HG02870 (cell line): ENCODE measurements around the gene ADAMTS2.
"Not testable (repeated sequence)": the region's sequence is repeated elsewhere in the genome, so short reads cannot be mapped to it uniquely, and the experiment has no call there.

Experiments
- ATAC-seq: cut with Tn5 transposase; IDR thresholded peaks from one replicate; pipeline ENCODE4 v1.9.1; 2021; ENCODE audit warnings: mild to moderate bottlenecking, moderate library complexity; ENCODE audit not compliant: unreplicated experiment

The ADAMTS2 gene

DNA sequence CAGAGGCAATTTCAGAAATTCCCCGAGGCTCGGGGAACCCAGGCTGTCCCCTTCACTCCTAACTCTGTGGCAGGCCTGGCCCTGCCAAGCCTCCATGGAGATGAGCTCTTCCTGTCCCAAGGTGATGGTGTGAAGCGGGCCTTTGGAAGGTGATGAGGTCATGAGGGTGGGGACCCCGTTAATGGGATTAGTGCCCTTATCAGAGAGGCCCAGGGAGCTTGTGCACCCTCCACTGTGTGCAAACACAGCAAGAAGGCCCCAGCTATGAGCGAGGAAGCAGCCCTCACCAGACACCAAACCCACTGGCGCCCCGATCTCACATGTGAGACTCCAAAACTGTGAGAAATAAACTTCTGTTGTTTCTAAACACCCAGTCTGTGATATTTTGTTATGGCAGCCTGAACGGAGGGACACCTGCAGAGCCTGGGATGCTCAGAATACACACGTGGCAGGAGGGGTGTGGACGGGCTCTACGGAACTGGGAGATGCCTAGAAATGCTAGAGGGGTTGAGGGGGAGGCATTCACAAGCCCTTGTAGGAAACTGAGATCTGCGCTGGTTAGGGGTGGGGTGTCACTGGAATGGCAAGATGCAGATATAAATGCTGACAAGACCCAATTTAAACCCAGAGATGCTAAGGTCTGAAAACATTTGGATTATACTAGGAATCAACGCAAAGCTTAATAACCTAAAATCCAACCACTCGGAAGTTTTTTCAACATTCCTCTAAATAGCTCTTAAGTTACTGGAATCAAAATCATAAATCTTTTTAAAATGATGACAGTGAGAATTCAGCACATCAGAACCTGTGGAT is 46.9 kb downstream of the ADAMTS2 start:
- no peak for ATAC-seq

DNA sequence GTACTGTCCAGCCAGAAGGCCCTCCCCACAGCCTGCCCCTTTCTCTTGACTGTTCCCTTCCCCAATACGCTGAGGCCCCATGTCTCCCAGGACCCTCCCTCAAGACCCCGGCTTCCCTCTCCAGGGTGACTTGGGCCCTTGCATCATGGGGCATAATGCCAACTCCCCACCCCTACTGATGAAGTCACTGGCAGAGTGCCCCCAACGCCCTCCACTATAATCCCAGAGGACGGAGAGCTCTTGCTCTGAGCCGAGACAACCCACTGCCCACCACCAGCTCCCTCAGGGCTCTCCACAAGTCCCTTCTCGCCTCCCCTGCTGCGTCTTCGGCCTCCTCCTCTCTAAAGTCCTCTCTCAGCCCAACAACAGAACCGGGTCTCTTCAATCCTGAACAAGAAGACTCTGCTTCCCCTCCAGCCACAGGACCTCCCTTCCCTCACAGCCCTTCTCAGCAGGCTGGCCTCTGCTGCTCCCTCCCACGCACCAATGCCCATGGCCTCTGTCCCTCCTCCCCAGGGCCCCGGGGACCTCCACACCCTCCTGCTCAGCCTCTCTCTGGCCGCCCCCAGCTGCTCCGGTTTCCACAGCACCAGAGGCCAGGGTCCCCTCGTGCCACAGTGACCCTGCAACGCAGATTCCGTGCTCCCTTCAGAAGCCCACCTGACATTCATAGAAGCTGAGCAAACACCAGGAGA is 47.6 kb downstream of the ADAMTS2 start:
- no peak for ATAC-seq

DNA sequence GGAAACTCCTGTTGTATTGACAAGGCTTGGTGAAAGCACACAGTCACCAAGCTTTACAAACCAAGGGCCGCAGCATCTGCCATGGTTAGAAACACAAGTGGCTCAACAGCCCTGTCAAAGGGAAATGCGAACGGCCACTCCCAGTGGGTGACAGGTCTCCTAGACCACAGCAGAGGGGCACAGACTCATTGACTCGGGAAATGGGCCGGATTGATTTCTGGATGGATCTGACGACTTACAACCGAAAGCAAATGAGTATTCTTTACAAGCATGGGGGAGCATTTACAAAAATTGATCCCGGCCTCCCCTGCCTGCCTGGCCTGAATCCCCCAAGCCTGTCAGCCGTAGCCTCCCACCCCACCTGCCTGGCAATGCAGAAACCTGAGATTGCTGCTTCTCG is 48.2 kb downstream of the ADAMTS2 start:
- ATAC-seq: no peak

GRCh38 chr5:179296150-179296821 is 49.0 kb downstream of the ADAMTS2 start:
- no peak for ATAC-seq

GRCh38 chr5:179295778-179296149 is 49.5 kb downstream of the ADAMTS2 start:
- ATAC-seq: no peak

- no peak for ATAC-seq
These were observed 50.1 kb downstream of the ADAMTS2 start for GRCh38 chr5:179294891-179295777.

DNA sequence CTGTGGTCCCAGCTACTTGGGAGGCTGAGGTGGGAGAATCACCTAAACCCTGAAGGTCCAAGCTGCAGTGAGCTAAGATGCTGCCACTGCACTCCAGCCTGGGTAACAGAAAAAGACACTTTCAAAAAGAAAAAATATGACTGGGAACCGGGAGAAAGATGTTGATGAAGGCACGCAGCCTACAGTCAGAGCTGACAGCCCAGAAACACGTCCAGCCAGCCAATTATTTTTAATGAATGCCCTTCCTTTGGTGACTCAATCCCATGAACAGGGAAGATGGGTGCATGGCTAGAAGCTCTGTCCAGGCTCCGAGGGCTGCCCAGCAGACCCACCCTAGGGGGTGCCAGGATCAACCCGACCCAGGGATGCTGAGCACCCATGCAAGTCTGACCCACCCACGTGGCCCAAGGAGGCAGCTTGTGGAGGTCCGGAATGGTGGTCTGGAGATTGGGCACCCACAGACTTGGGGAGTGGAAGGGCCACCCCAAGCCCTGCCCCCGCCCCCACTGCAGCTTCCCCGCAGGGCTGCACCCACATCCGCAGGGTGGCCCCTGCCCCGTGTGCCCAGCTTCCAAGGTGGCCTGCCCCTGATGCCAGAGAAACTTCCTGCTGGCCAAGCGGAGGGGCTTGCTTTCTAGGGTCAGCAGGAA is 51.0 kb downstream of the ADAMTS2 start:
- no peak for ATAC-seq

DNA sequence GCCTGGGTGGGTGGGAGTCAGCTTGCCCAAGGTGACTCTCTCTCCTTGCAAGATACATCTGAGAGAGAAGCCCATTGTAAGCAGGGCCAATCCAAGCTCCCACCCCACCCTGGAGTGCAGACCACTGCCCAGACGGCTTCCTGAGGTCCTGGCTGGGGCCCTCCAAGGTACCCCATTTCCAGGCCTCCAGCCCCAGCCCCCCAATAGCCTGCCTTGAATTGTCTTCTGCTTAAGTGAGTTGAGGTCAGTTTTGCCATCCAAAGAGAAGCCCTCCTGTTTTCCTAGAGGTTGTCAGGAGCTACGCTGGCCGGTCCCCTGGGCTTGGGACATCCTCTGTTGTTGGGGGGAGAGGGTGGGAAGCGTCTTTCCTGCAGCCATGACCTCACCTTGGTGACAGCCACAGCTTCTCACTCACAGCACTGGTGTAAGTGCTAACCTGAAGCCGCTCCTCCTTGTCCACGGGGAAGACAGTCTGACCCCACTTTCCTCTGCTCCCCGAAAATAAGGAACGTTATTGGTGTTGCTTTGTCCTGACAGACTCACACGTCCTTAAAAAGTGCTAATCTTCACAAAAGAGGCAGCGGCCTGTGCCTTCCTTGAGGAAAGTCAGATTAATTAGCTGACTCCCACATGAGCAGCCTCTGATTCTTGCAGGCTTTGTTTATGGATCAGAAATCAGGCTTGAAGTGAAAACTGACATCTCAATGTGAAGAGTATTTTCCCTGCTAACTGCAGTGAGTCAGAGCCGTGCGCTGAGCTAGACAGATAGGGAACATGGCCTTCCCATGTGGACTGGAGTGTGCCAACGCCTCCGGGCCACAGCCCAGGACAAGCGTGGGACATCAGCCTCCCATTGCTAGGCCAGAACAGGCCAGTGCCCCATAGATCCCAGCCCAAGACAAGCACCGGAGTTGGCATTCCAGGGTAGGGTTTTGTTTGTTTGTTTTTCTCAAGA is 52.3 kb downstream of the ADAMTS2 start:
- ATAC-seq: no peak

- no peak for ATAC-seq
These were observed 53.1 kb downstream of the ADAMTS2 start for GRCh38 chr5:179292202-179292601.

- ATAC-seq: no peak
These were observed 54.4 kb downstream of the ADAMTS2 start for GRCh38 chr5:179290681-179291540.

GRCh38 chr5:179289756-179290385 is 55.4 kb downstream of the ADAMTS2 start:
- ATAC-seq: no peak

DNA sequence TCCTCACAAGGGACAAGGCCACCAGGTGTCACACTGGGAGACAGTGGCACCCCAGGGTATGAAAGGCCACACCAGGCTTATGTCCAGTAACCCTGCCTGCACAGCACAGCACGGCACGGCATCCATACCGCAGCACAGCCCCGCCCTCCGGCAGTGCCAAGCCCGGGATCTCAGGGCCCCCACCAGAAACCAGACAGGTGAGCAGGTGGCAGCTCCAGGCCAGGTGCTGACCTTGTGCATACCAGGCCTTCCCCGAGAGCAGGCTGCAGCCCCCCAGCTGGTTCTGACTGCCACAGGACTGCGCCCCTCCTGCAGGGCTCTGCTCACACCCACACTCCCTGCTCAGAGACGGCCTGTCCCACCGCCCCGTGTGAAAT is 56.5 kb downstream of the ADAMTS2 start:
- no peak for ATAC-seq

DNA sequence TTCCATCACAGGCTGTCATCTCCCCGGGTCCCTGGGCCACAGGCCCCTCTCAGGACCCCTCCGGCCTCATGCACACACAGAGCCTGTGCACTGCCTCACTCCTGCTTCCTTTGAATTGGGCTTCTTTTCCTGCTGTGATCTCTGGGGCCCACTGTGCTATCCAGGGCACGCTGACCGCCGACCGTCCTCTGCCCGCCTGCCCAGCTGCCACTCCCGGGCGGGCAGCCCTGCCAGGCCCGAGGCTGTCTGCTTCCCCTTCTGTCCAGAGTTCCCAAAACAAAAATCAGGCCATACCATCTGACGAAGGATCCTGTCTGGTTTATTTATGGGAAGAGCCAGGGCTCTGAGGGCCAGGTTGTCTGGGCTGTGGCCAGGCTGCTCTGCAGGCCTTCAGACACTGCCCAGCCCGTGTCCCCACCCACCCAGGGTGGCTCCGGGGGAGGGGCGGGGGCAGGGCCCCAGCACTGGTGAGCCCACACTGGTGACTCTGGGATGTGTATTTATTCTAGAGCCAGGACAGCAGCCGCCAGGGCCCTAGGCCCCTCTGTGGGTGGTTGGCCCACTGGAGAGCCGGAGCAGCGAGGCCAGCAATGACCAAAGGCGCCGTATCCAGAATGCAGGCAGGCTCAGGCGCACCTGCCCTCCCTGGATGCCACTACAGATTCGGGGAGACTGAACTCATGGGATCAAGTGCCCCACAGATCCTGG is 57.0 kb downstream of the ADAMTS2 start:
- no peak for ATAC-seq

GRCh38 chr5:179287631-179288030 is 57.6 kb downstream of the ADAMTS2 start:
- ATAC-seq: no peak

GRCh38 chr5:179287071-179287470 is 58.2 kb downstream of the ADAMTS2 start:
- no peak for ATAC-seq

DNA sequence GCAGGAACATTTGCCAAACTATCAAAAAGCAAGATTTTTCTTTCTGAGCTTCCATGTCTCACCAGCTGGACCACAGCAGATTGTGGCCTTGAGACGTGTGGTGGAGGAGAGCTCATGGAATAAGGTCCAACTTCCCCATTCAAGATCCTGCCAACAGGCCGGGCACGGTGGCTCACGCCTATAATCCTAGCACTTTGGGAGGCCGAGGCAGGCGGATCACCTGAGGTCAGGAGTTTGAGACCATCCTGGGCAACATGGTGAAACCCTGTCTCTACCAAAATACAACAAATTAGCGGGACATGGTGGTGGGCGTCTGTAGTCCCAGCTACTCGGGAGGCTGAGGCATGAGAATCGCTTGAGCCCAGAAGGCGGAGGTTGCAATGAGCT is 59.5 kb downstream of the ADAMTS2 start:
- ATAC-seq: not testable (repeated sequence)
